ENCODE measurements around the gene ARHGAP23.
A peak's percentile ranks its signal among the peaks of the same experiment; 100 is the strongest.

ARHGAP23 gene

GRCh38 chr17:38554430-38555350 is 126.4 kb downstream of the ARHGAP23 start:
- DNase-seq: no peak

GRCh38 chr17:38556239-38556638 is 128.0 kb downstream of the ARHGAP23 start:
- DNase-seq: no peak

- no peak for DNase-seq
Measured at GRCh38 chr17:38557396-38557795, 129.1 kb downstream of the ARHGAP23 start.

- peak; percentile 57 for DNase-seq
Measured at GRCh38 chr17:38557836-38558727, 129.8 kb downstream of the ARHGAP23 start.

GRCh38 chr17:38558728-38559050 is 130.4 kb downstream of the ARHGAP23 start:
- DNase-seq: no peak

- peak; percentile 47 for DNase-seq
Measured at GRCh38 chr17:38559051-38559879, 131.0 kb downstream of the ARHGAP23 start.

GRCh38 chr17:38559880-38560230 is 131.6 kb downstream of the ARHGAP23 start:
- no peak for DNase-seq

- DNase-seq: no peak
Measured at GRCh38 chr17:38560503-38561318, 132.4 kb downstream of the ARHGAP23 start.

- no peak for DNase-seq
Measured at GRCh38 chr17:38561416-38562214, 133.4 kb downstream of the ARHGAP23 start.

All from SIG-M5 (cell line).